GM18505 (cell line): ENCODE results near the gene PRDM1.
"Not testable (repeated sequence)": the region's sequence is repeated elsewhere in the genome, so short reads cannot be mapped to it uniquely, and the experiment has no call there.

Experiments
- ATAC-seq: cut with Tn5 transposase; IDR thresholded peaks from one replicate; pipeline ENCODE4 v1.9.1; 2021; ENCODE audit not compliant: unreplicated experiment
- POLR2A ChIP-seq: IDR thresholded peaks from 4 replicates; pipeline ENCODE4 v1.6.1; 2011; ENCODE audit warnings: borderline replicate concordance; ENCODE audit not compliant: insufficient read depth, insufficient read length; ENCODE audit errors: extremely low read depth

The PRDM1 gene

DNA sequence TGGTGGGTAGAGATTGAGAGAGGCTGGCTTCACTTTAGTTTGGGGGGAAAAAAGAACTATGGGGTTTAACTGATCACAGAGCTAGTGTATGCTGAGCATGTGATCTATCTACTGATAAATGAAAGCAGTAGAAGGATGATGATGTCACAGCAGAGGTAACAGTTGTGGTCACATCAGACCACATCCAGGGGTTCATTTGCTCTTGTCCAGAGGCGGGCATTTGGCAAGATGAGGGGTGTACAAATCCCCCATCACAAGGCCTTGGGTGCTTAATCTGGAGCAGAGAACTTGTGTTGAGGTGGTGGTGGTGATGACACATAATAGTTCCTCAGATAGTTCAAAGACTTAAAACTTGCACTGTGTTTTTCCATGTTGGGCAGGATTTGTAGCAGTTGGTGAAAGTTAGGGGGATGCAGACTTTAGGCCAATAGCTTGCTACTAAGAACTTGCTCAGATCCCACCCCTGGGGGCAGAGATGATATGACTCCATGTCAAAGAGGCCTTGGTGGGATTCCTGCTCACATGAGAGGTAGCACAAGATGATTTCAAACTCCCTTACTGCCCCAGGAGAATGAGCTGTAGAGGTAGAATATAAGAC lies 63.4 kb downstream of the PRDM1 start:
- no peak for ATAC-seq

DNA sequence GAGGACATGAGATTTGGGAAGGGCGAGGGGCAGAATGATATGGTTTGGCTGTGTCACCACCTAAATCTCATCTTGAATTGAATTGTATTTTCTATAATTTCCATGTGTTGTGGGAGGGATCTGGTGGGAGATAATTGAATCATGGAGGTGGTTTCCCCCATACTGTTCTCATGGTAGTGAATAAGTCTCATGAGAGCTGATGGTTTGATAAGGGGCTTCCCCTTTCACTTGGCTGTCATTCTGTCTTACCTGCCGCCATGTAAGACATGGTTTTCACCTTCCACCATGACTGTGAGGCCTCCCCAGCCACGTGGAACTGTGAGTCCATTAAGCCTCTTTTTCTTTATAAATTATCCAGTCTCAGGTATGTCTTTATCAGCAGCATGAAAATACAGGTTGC lies 66.3 kb downstream of the PRDM1 start:
- not testable (repeated sequence) for ATAC-seq

More for the DNA sequence above, 63.4 kb downstream of the PRDM1 start:
- no peak for TF ChIP-seq POLR2A

DNA sequence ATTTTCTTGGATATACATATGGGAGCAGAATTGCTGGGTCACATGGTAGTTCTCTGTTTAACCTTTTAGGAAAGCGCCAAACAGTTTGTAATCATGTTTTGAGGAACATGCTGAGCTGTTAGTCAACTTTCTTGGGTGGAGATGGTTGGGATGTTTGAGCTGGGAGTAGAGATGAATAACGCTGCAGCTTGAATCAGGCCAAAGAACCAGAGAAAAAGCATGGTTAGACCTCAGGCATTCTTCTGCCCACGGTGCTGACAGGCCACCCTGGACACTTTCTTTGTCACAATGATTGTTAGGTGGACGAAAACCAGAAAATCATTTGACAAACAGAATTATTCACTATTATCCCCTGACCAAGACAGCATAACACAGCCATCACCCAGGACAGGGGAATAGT lies 66.8 kb downstream of the PRDM1 start:
- no peak for TF ChIP-seq POLR2A
- no peak for ATAC-seq

DNA sequence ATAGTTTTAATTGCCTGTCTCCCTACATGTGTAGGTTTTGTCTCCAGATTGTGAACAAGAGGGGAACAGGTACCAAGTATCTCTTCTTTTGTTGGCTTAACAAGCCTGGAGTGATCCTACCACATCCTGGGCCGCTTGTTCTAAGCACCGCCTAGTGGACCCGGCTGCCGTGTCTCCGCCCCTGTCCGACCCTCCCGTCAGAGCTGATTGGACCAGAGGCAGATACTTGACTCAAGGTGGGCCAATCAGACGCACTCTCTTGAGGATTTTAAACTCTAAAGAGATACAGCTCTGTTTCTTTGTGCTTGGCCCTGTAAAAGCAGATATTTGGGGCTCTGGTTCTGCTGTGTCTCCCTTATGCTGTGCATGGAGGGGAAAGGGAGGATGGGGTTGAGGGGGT lies 68.2 kb downstream of the PRDM1 start:
- TF ChIP-seq POLR2A = no peak
- ATAC-seq = no peak

DNA sequence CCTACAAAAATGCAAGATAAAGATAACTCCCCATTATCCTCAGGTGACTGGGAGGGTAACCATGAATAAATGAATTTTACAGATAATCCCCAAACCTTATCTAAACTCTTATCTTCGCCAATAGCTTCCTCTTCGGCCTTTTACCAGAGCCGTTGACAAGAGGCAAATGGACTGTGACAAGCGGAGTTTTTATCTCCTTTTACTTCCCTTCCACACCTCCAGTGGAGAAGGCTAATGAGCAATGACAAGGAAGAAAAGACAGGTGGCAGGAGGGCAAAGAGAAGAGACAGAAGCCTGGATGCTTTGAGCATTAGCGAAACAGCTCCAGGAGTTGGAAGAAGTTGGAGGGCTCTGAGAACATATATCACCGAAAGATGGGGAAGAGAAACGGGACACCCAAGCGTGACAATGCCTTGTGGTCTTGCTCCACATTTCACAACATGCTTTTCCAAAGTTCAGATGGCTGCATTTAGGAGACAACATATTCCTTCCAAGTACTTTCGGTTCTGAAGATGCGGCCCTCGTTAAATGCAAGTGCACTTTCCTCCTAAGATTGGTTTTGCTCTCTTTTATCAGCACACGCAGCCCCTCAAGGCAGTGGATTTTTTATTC lies 69.2 kb downstream of the PRDM1 start:
- ATAC-seq = no peak
- TF ChIP-seq POLR2A = no peak

- no peak for ATAC-seq
- TF ChIP-seq POLR2A = no peak
Observed at GRCh38 chr6:106156413-106156812, 70.3 kb downstream of the PRDM1 start.

GRCh38 chr6:106156863-106157262 lies 70.7 kb downstream of the PRDM1 start:
- no peak for ATAC-seq
- TF ChIP-seq POLR2A = no peak

DNA sequence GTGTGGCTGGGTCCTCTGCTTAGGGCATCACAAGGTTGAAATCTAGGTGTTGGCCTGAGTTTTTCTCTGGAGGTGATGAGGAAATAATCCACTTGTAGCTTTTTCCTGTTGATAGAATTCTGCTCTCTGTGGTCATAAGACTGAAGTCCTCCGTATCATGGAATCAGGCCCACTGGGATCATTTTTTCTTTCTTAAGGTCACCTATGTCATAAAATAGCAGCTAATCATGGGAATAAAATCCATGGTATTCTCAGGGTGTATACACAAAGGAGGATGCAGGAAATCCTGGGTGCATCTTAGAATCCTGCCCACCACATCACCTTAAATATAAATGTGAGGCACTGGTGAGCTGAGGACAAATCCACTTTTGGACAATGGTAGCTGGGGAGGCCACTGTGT lies 72.7 kb downstream of the PRDM1 start:
- no peak for ATAC-seq
- no peak for TF ChIP-seq POLR2A
